A673 (cell line): ENCODE measurements around the gene CELF5.

Source experiments
- CTCF ChIP-seq: fragments of 300-800, 200-600 bp; sonication (generic); conservative IDR thresholded peaks from 2 replicates; pipeline ENCODE4 v1.5.1; 2017; ENCODE audit warnings: low read depth, mild to moderate bottlenecking, antibody characterized with exemption, low read length, moderate library complexity, mixed read lengths
- EZH2 ChIP-seq: fragments of 200-600 bp; sonication (generic); IDR thresholded peaks from 2 replicates; pipeline ENCODE4 v1.6.1; 2017; ENCODE audit warnings: borderline replicate concordance, low read depth, mild to moderate bottlenecking, mixed read lengths, antibody characterized with exemption, low read length; ENCODE audit not compliant: poor library complexity, severe bottlenecking

- TF ChIP-seq EZH2 = no peak
- no peak for TF ChIP-seq CTCF
These were observed 7.6 kb upstream of the CELF5 start for GRCh38 chr19:3216874-3217273.
